HG03060 (cell line): ENCODE data around the gene ACBD5.

Experiments
- ATAC-seq: cut with Tn5 transposase; IDR thresholded peaks from one replicate; pipeline ENCODE4 v1.9.1; 2021; ENCODE audit warnings: low read depth, moderate number of reproducible peaks; ENCODE audit not compliant: unreplicated experiment

ACBD5 gene

GRCh38 chr10:27155066-27155754 is 85.4 kb downstream of the ACBD5 start, which contains the start of gene MASTL:
MASTL (plus strand) TSS chr10:27155352; CDS start chr10:27155427, 75 bp downstream.
- ATAC-seq = peak; percentile 57

DNA sequence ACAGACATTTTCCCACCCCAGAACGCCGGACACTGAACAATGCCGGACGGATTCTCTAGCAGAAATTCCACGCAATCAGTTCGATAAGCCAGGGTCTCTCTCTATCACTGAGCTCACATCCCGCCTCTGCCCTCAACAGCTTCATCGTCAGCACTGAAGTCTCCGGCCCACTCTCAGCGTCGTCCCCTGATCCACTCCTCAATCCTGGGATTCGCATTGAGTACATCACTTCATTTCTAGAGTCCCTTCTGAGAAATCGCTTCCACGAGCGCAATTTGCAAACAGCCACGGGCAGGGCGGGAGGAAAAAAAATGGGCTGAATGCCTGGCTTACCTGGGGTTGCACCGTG is 86.8 kb downstream of the ACBD5 start:
- ATAC-seq = no peak

- ATAC-seq = no peak
Observed at GRCh38 chr10:27153329-27153728, 87.3 kb downstream of the ACBD5 start.

GRCh38 chr10:27152687-27153086 is 87.9 kb downstream of the ACBD5 start:
- no peak for ATAC-seq

GRCh38 chr10:27150261-27150660 is 90.3 kb downstream of the ACBD5 start:
- ATAC-seq = no peak

GRCh38 chr10:27147701-27148100 is 92.9 kb downstream of the ACBD5 start:
- no peak for ATAC-seq

DNA sequence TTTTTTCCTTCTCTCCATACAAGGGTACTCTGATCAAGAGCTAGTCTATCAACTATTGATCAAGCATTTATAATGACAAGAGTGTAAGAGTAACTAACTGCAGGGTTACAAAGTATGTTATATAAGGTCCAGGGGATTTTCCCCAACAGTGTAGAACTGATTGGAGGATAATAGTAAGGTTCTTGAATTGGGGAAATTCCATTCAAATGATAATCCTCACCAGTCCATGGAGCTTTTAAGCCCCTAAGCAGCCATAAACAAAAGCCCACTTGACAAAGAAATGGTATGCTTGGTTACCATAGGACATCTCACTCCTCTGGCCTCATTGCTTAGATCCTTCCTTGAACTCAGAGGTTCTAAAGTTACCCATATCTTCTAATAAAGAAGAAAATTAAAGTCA is 94.7 kb downstream of the ACBD5 start:
- no peak for ATAC-seq
